H1 (cell line): ENCODE measurements around the gene SMARCA4. TPM values are rescaled to one million over a fixed set of nuclear protein-coding genes. Genes with fewer than 3 reads are reported as not detected.

ENCODE experiments used
- CTCF ChIA-PET: fragments of 300-600 bp; sonication (Branson Sonifier 250); formaldehyde crosslinking; loops from one replicate; lab custom pipeline; 2021; ENCODE audit not compliant: partially characterized antibody; lab: Charles Lee
- POLR2A ChIA-PET: fragments of 300-600 bp; sonication (Branson Sonifier 250); formaldehyde crosslinking; loops from one replicate; lab custom pipeline; 2021; ENCODE audit warnings: inconsistent platforms; ENCODE audit not compliant: partially characterized antibody; lab: Charles Lee
- DNase-seq, 2 experiments: peaks; one replicate each; pipeline versions ENCODE4 v3.0.0 to v3.0.0-alpha.2; 2010 to 2022; ENCODE audit warnings: low spot score in 2 of 2, low read depth in 1 of 2, mixed read lengths in 1 of 2
- FAIRE-seq: peaks from 2 replicates; lab custom pipeline; 2011; peaks lifted over from hg19 to GRCh38; lab: Jason Lieb, UNC
- H2AFZ ChIP-seq: 2 replicates; pipeline ENCODE4 v1.8.1; 2012; ENCODE audit warnings: low read length, inconsistent platforms
- H2AK5ac ChIP-seq: 2 replicates; pipeline ENCODE4 v1.6.1; 2013; ENCODE audit warnings: low read depth, low read length
- H2BK120ac ChIP-seq: replicated peaks from 2 replicates; pipeline ENCODE3; 2013; ENCODE audit warnings: low read depth, low read length, inconsistent platforms
- H2BK12ac ChIP-seq: 2 replicates; pipeline ENCODE4 v1.6.1; 2013; ENCODE audit warnings: low read depth, low read length
- H2BK15ac ChIP-seq: 2 replicates; pipeline ENCODE4 v1.6.1; 2013; ENCODE audit warnings: low read length
- H2BK20ac ChIP-seq: 2 replicates; pipeline ENCODE4 v1.6.1; 2013; ENCODE audit warnings: low read length
- H2BK5ac ChIP-seq: 2 replicates; pipeline ENCODE4 v1.6.1; 2013; ENCODE audit warnings: low read depth, low read length
- H3K14ac ChIP-seq: 2 replicates; pipeline ENCODE4 v1.6.1; 2013; ENCODE audit warnings: inconsistent platforms; ENCODE audit not compliant: insufficient read length
- H3K18ac ChIP-seq: 2 replicates; pipeline ENCODE4 v1.6.1; 2013; ENCODE audit warnings: low read length; ENCODE audit errors: extremely low read depth
- H3K23ac ChIP-seq: 2 replicates; pipeline ENCODE4 v1.6.1; 2013; ENCODE audit warnings: inconsistent platforms; ENCODE audit not compliant: insufficient read length
- H3K23me2 ChIP-seq: 2 replicates; pipeline ENCODE4 v1.6.1; 2013; ENCODE audit warnings: low read depth, low read length
- H3K27ac ChIP-seq: 2 replicates; pipeline ENCODE4 v1.6.1; 2011; ENCODE audit warnings: low read depth, low read length, inconsistent platforms
- H3K27me3 ChIP-seq, 4 experiments: replicated peaks in 1 of 4; 1 replicate in 1 of 4; 2 replicates in 3 of 4; pipeline versions ENCODE4 v1.6.1 to v1.8.1; 2011 to 2013; ENCODE audit warnings: low read length in 3 of 4, mild to moderate bottlenecking in 3 of 4, inconsistent platforms in 2 of 4, mixed read lengths in 2 of 4, moderate library complexity in 1 of 4; ENCODE audit not compliant: control insufficient read depth in 3 of 4, insufficient read depth in 3 of 4; ENCODE audit errors: extremely low read depth in 1 of 4
- H3K36me3 ChIP-seq, 4 experiments: 2 replicates each; pipeline versions ENCODE4 v1.6.1 to v1.8.1; 2011 to 2013; ENCODE audit warnings: mild to moderate bottlenecking in 4 of 4, low read length in 3 of 4, moderate library complexity in 2 of 4, control low read depth in 1 of 4, inconsistent platforms in 1 of 4; ENCODE audit not compliant: insufficient read depth in 4 of 4, control insufficient read depth in 2 of 4
- H3K4ac ChIP-seq: replicated peaks from 2 replicates; pipeline ENCODE3; 2013; ENCODE audit warnings: low read length, low read depth, mixed read lengths, inconsistent platforms; ENCODE audit not compliant: insufficient read length
- H3K4me1 ChIP-seq, 4 experiments: replicated peaks in 1 of 4; 1 replicate in 1 of 4; 2 replicates in 3 of 4; pipeline versions ENCODE4 v1.6.1 to v1.8.1; 2011 to 2013; ENCODE audit warnings: low read length in 3 of 4, inconsistent platforms in 2 of 4, mixed read lengths in 1 of 4; ENCODE audit not compliant: insufficient read depth in 4 of 4, control insufficient read depth in 3 of 4
- H3K4me2 ChIP-seq, 2 experiments: 2 replicates each; pipeline versions ENCODE4 v1.6.1 to v1.8.1; 2011 to 2013; ENCODE audit warnings: low read depth in 2 of 2, low read length in 2 of 2, control low read depth in 1 of 2, inconsistent platforms in 1 of 2, mild to moderate bottlenecking in 1 of 2; ENCODE audit not compliant: insufficient read depth in 1 of 2
- H3K4me3 ChIP-seq, 4 experiments: fragments of 200-600, 300-600 bp in 1 of 4; sonication (generic), shearing (Covaris generic), sonication (Bioruptor Twin) in 1 of 4; 2 replicates each; pipeline versions ENCODE4 v1.5.1 to v1.8.1; 2011 to 2016; ENCODE audit warnings: low read length in 4 of 4, low read depth in 3 of 4, control low read depth in 2 of 4, inconsistent platforms in 2 of 4, mild to moderate bottlenecking in 2 of 4, mixed read lengths in 1 of 4, moderate library complexity in 1 of 4; ENCODE audit not compliant: insufficient read depth in 2 of 4; ENCODE audit errors: extremely low read depth in 1 of 4
- H3K56ac ChIP-seq: replicated peaks from 2 replicates; pipeline ENCODE3; 2013; ENCODE audit warnings: low read depth, mild to moderate bottlenecking, mixed read lengths, low read length, inconsistent platforms; ENCODE audit not compliant: insufficient read length
- H3K79me1 ChIP-seq: 2 replicates; pipeline ENCODE4 v1.6.1; 2013; ENCODE audit warnings: low read depth, low read length, control low read depth
- H3K79me2 ChIP-seq, 2 experiments: 2 replicates each; pipeline versions ENCODE4 v1.6.1 to v1.8.1; 2012 to 2013; ENCODE audit warnings: low read length in 2 of 2, mild to moderate bottlenecking in 2 of 2, inconsistent platforms in 1 of 2; ENCODE audit not compliant: insufficient read depth in 2 of 2, control insufficient read depth in 1 of 2
- H3K9ac ChIP-seq, 4 experiments: replicated peaks in 1 of 4; 1 replicate in 1 of 4; 2 replicates in 3 of 4; pipeline versions ENCODE4 v1.6.1 to v1.8.1; 2011 to 2013; ENCODE audit warnings: low read depth in 3 of 4, low read length in 3 of 4, control low read depth in 2 of 4, mild to moderate bottlenecking in 2 of 4, moderate library complexity in 2 of 4, inconsistent platforms in 1 of 4; ENCODE audit errors: extremely low read depth in 1 of 4
- H3K9me3 ChIP-seq, 2 experiments: 2 replicates each; pipeline versions ENCODE4 v1.6.1 to v1.8.1; 2012 to 2013; ENCODE audit warnings: mild to moderate bottlenecking in 2 of 2, moderate library complexity in 2 of 2, control low read depth in 1 of 2, inconsistent platforms in 1 of 2, low read depth in 1 of 2, low read length in 1 of 2, mixed read lengths in 1 of 2; ENCODE audit not compliant: insufficient read depth in 2 of 2
- H4K20me1 ChIP-seq, 2 experiments: replicated peaks in 1 of 2; 2 replicates each; pipeline versions ENCODE3 to v1.8.1; 2011 to 2013; ENCODE audit warnings: inconsistent platforms in 2 of 2, low read length in 2 of 2, mild to moderate bottlenecking in 1 of 2; ENCODE audit not compliant: insufficient read depth in 2 of 2, control insufficient read depth in 1 of 2
- H4K5ac ChIP-seq: 2 replicates; pipeline ENCODE4 v1.6.1; 2013; ENCODE audit warnings: low read length, low read depth, mixed read lengths, inconsistent platforms; ENCODE audit not compliant: insufficient read length
- H4K8ac ChIP-seq: 2 replicates; pipeline ENCODE4 v1.8.0; 2013; ENCODE audit warnings: mild to moderate bottlenecking, moderate library complexity, low read length, inconsistent platforms; ENCODE audit not compliant: insufficient read depth; ENCODE audit errors: extremely low read depth
- H4K91ac ChIP-seq: replicated peaks from 2 replicates; pipeline ENCODE3; 2013; ENCODE audit warnings: low read length, mixed read lengths, inconsistent platforms; ENCODE audit not compliant: insufficient read length
- ASH2L ChIP-seq: fragments of 200-600, 300-600 bp; sonication (generic); IDR thresholded peaks from one replicate; pipeline ENCODE4 v1.7.1; 2017; ENCODE audit warnings: low read length
- CREB1 ChIP-seq: IDR thresholded peaks from 2 replicates; pipeline ENCODE4 v1.6.1; 2012; ENCODE audit warnings: inconsistent platforms
- HDAC2 ChIP-seq, 2 experiments: fragments of 300-600 bp in 1 of 2; sonication (generic) in 1 of 2; IDR thresholded peaks; 2 replicates each; pipeline ENCODE4 v1.6.1; 2011 to 2012; ENCODE audit warnings: low read depth in 2 of 2, low read length in 2 of 2, mild to moderate bottlenecking in 2 of 2, moderate library complexity in 2 of 2, borderline replicate concordance in 1 of 2, inconsistent platforms in 1 of 2
- HDAC6 ChIP-seq: IDR thresholded peaks from one replicate; pipeline ENCODE4 v1.7.1; 2012; ENCODE audit warnings: low read depth, mild to moderate bottlenecking, inconsistent platforms, low read length, moderate library complexity
- KDM1A ChIP-seq: fragments of 200-600, 300-600 bp; sonication (generic); IDR thresholded peaks from 2 replicates; pipeline ENCODE4 v1.7.1; 2016; ENCODE audit warnings: mild to moderate bottlenecking, low read length, borderline replicate concordance
- KDM5A ChIP-seq: fragments of 200-600 bp; IDR thresholded peaks from 2 replicates; pipeline ENCODE4 v1.7.1; 2012; ENCODE audit warnings: mild to moderate bottlenecking, low read length, inconsistent platforms, mixed read lengths
- RAD21 ChIP-seq, 2 experiments: IDR thresholded peaks in 1 of 2; conservative IDR thresholded peaks in 1 of 2; 2 replicates each; pipeline ENCODE4 v1.6.1; 2011; ENCODE audit warnings: low read depth in 2 of 2, low read length in 2 of 2, improper control_type of control experiment in 1 of 2, inconsistent platforms in 1 of 2, mild to moderate bottlenecking in 1 of 2, moderate library complexity in 1 of 2
- RNF2 ChIP-seq: fragments of 200-900, 300-1000 bp; sonication (generic); IDR thresholded peaks from 2 replicates; pipeline ENCODE4 v1.7.1; 2016; ENCODE audit warnings: borderline replicate concordance, low read depth, mild to moderate bottlenecking, antibody characterized with exemption, low read length; ENCODE audit not compliant: poor library complexity, severe bottlenecking; ENCODE audit errors: missing control alignments
- SAP30 ChIP-seq: fragments of 300-600 bp; sonication (generic); IDR thresholded peaks from 2 replicates; pipeline ENCODE4 v1.7.1; 2012; ENCODE audit warnings: low read length, moderate library complexity, mild to moderate bottlenecking, inconsistent platforms; ENCODE audit not compliant: insufficient read depth, insufficient replicate concordance
- SUZ12 ChIP-seq: fragments of 200-600 bp; sonication (generic); IDR thresholded peaks from 2 replicates; pipeline ENCODE4 v1.6.1; 2012; ENCODE audit warnings: mild to moderate bottlenecking, inconsistent platforms, low read length, moderate library complexity, mixed read lengths
- ZNF274 ChIP-seq: IDR thresholded peaks from 2 replicates; pipeline ENCODE4 v1.7.0; 2012; ENCODE audit warnings: low read length, borderline replicate concordance; ENCODE audit errors: extremely low read depth
- WGBS, 2 experiments: shearing (Covaris generic) in 1 of 2; methylation state at CpG; one replicate each; pipeline versions ENCODE4 v1.1.6 to v1.1.7; 2013 to 2015; ENCODE audit warnings: low lambda C conversion rate in 2 of 2, mixed read lengths in 2 of 2, inconsistent platforms in 1 of 2, low coverage in 1 of 2, missing lambda C conversion rate in 1 of 2; ENCODE audit not compliant: insufficient replicate concordance in 2 of 2, insufficient coverage in 1 of 2, insufficient read length in 1 of 2; ENCODE audit errors: extremely low coverage in 1 of 2, missing lambda C conversion rate in 1 of 2; 5-methylcytosine and 5-hydroxymethylcytosine counted together
- polyA plus RNA-seq, 7 experiments: library from polyadenylated mRNA; depleted of rRNA in 3 of 7; stranded (reverse) in 5 of 7; unstranded in 2 of 7; fragments of >200 nt in 5 of 7; fragments of 200-250 nt in 2 of 7; gene quantifications; 1 replicate in 5 of 7; 2 replicates in 1 of 7; 4 replicates in 1 of 7; pipeline versions ENCODE4 v1.2.1 to v1.2.3, GENCODE V29; 2011 to 2013; ENCODE audit warnings: missing spikeins in 2 of 7, mixed read lengths in 2 of 7
- total RNA-seq: library from RNA; stranded (reverse); fragmentation: NEBNext Ultra II Directional; extraction: Animal tissue kit (Norgen Biotek cat#: 25700); gene quantifications from 2 replicates; pipeline ENCODE4 v1.2.1, GENCODE V29; 2021

Gene SMARCA4
- total and polyA plus RNA-seq, 2 of the 8 experiments (the other 6 are each of a cell fraction or from before 2014, with no cell fraction given) = 86.4 to 263 TPM

DNA sequence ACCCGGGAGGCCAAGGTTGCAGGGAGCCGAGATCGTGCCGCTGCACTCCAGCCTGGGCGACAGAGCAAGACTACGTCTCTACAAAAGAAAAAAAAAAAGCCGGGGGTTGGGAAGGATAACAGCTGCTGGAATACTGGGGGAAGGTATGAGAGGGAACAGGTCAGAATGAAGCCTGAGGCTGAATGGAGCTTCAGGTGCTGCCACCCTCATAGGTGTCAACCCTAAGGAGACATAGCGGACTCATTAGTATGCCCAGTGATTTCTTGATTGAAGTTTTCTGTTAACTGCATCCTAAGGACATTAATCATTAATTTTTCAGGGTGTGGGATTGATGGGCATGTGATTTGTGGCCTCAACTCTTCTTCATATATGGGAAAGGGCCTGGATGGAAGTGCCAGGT lies 6.0 kb downstream of the SMARCA4 start:
- ChIA-PET CTCF (interaction anchor here (1.1 to 4.4 kb wide), 7 partner anchors 10 to 47 kb away, joined by 3 to 13 read pairs (median 4); no protein-coding TSS in a partner anchor), POLR2A (interaction anchor here (0.6 to 1.5 kb wide), 5 partner anchors 16 to 123 kb away, joined by 3 read pairs; no protein-coding TSS in a partner anchor)
- H4K8ac ChIP-seq = no peak overlapping the region
- H2BK12ac ChIP-seq = no peak overlapping the region
- peaks cover 23% of the 10 kb centered on the region for H3K79me1 ChIP-seq
- H3K23ac ChIP-seq = no peak overlapping the region
- no peak overlapping the region for H2AK5ac ChIP-seq
- no peaks in the 10 kb centered on the region for H3K27me3 ChIP-seq
- H3K56ac ChIP-seq = no peak overlapping the region
- H2BK15ac ChIP-seq = no peak overlapping the region
- DNase-seq (no peak), FAIRE-seq (no peak)
- H3K4me3 ChIP-seq = no peak overlapping the region
- H3K18ac ChIP-seq = no peak overlapping the region
- H2BK20ac ChIP-seq = no peak overlapping the region
- H3K4me2 ChIP-seq = no peak overlapping the region; a peak in 1 of 4 replicates
- H3K4ac ChIP-seq = no peak overlapping the region
- no peak overlapping the region for H2BK120ac ChIP-seq
- H2BK5ac ChIP-seq = no peak overlapping the region
- no peak overlapping the region for H2AFZ ChIP-seq
- no peak overlapping the region for H3K9ac ChIP-seq
- no peaks in the 10 kb centered on the region for H3K36me3 ChIP-seq
- peaks cover 0 to 12% (median 8%) of the 10 kb centered on the region in 4 experiments; a peak in 6 of 7 replicates for H3K4me1 ChIP-seq
- H3K9me3 ChIP-seq = no peaks in the 10 kb centered on the region
- peaks cover 5% of the 10 kb centered on the region for H3K23me2 ChIP-seq
- 92% methylated on average over 3 of the region's 8 CpGs; no CpG with 5 or more reads in 1 of the 2 experiments for WGBS, 2 experiments
- no peak overlapping the region for H4K5ac ChIP-seq
- H4K91ac ChIP-seq = no peak overlapping the region
- peaks cover 14 to 20% of the 10 kb centered on the region in 2 experiments for H4K20me1 ChIP-seq
- H3K14ac ChIP-seq = no peak overlapping the region
- H3K79me2 ChIP-seq = peaks cover 60 to 94% of the 10 kb centered on the region in 2 experiments
- no peak overlapping the region for H3K27ac ChIP-seq
- no peak for TF ChIP-seq RAD21 (IDR thresholded peaks at IDR 0.05 in 1 of 2, conservative IDR thresholded peaks at IDR 0.05 in 1 of 2; ENCODE audit: low read depth in 2 of 2, low read length in 2 of 2)
- no peak for TF ChIP-seq HDAC2 (IDR thresholded peaks at IDR 0.05; ENCODE audit: borderline replicate concordance in 1 of 2, low read depth in 2 of 2, low read length in 2 of 2)
- TF ChIP-seq ASH2L = no peak
- TF ChIP-seq RNF2 = no peak
- TF ChIP-seq SAP30 = no peak
- TF ChIP-seq KDM1A = no peak
- no peak for TF ChIP-seq KDM5A
- TF ChIP-seq HDAC6 = no peak
- TF ChIP-seq ZNF274 = no peak
- no peak for TF ChIP-seq SUZ12
- no peak for TF ChIP-seq CREB1
